HepG2 (cell line): ENCODE measurements around the gene LYST. TPM values are rescaled to one million over a fixed set of nuclear protein-coding genes. Genes with fewer than 3 reads are reported as not detected.

Experiments used
- CHCHD3 ChIP-seq: sonication (generic); formaldehyde crosslinking; IDR thresholded peaks from 2 replicates; pipeline ENCODE4 v1.8.0; 2022; ENCODE audit warnings: mild to moderate bottlenecking, missing genetic modification reagents, moderate library complexity
- FOXA3 ChIP-seq: IDR thresholded peaks from 2 replicates; pipeline ENCODE4 v1.6.1; 2016; ENCODE audit warnings: missing genetic modification reagents, missing compliant biosample characterization
- FOXJ3 ChIP-seq: sonication (generic); formaldehyde crosslinking; IDR thresholded peaks from 2 replicates; pipeline ENCODE4 v1.4.0; 2020; ENCODE audit warnings: missing genetic modification reagents, mild to moderate bottlenecking, borderline replicate concordance
- KLF6 ChIP-seq: IDR thresholded peaks from 2 replicates; pipeline ENCODE4 v1.8.0; 2016; ENCODE audit warnings: missing biosample characterization, missing genetic modification reagents
- ZNF572 ChIP-seq: sonication (generic); formaldehyde crosslinking; IDR thresholded peaks from 2 replicates; pipeline ENCODE4 v1.5.1; 2020; ENCODE audit warnings: mild to moderate bottlenecking, missing genetic modification reagents
- polyA plus RNA-seq, 8 experiments: library from polyadenylated mRNA; depleted of rRNA in 3 of 8; stranded (reverse) in 7 of 8; unstranded in 1 of 8; fragments of >200 nt; fragmentation: Illumina TruSeq in 4 of 8; extraction: Trizol in 4 of 8; gene quantifications; 2 replicates each; pipeline versions ENCODE4 v1.2.1 to v1.2.3, GENCODE V29; 2011 to 2016; ENCODE audit warnings: low read depth in 4 of 8, missing spikeins in 1 of 8, mixed read lengths in 1 of 8; ENCODE audit not compliant: insufficient read depth in 1 of 8
- total RNA-seq, 5 experiments: library from RNA; depleted of rRNA; stranded (reverse); fragments of >200 nt; fragmentation: Illumina TruSeq; extraction: Trizol; gene quantifications; 2 replicates each; pipeline ENCODE4 v1.2.3, GENCODE V29; 2016; ENCODE audit warnings: low read depth in 1 of 5
- TF ChIP-seq, protein P1 (sequence below): sonication (generic); formaldehyde crosslinking; IDR thresholded peaks from 2 replicates; pipeline ENCODE4 v1.9.0; 2021; ENCODE audit warnings: mild to moderate bottlenecking, missing genetic modification reagents
- TF ChIP-seq, protein P2 (sequence below): sonication (generic); formaldehyde crosslinking; IDR thresholded peaks from 2 replicates; pipeline ENCODE4 v1.4.0; 2020; ENCODE audit warnings: missing genetic modification reagents

The LYST gene
- total and polyA plus RNA-seq, 2 of the 13 experiments (the other 11 are each of a cell fraction or from before 2014, with no cell fraction given) = 0.91 to 2.5 TPM

DNA sequence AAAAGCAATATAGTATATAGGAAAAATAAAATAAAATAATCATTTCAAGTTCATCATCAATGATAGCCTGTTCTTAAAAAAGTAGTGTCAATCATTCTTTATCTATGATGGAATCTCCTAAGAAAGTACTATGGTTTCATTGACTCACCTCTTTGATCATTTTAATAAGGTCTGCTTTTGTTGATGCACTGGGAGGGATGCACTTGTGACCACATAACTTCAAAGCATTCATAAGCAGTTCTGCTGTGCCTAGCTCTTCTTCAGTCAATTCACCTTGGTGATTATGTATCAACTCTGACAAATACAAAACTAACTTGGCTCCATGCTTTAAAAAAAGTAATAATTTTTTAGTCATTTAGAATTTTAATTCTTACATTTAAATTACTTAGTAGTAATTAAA lies 132.4 kb downstream of the LYST start (continued):
- TF ChIP-seq FOXJ3 (CRISPR knock-in tag) (no peak), KLF6 (CRISPR knock-in tag) (no peak), CHCHD3 (CRISPR knock-in tag) (no peak), ZNF572 (CRISPR knock-in tag) (no peak), FOXA3 (no peak)
- TF ChIP-seq, protein P1, sequence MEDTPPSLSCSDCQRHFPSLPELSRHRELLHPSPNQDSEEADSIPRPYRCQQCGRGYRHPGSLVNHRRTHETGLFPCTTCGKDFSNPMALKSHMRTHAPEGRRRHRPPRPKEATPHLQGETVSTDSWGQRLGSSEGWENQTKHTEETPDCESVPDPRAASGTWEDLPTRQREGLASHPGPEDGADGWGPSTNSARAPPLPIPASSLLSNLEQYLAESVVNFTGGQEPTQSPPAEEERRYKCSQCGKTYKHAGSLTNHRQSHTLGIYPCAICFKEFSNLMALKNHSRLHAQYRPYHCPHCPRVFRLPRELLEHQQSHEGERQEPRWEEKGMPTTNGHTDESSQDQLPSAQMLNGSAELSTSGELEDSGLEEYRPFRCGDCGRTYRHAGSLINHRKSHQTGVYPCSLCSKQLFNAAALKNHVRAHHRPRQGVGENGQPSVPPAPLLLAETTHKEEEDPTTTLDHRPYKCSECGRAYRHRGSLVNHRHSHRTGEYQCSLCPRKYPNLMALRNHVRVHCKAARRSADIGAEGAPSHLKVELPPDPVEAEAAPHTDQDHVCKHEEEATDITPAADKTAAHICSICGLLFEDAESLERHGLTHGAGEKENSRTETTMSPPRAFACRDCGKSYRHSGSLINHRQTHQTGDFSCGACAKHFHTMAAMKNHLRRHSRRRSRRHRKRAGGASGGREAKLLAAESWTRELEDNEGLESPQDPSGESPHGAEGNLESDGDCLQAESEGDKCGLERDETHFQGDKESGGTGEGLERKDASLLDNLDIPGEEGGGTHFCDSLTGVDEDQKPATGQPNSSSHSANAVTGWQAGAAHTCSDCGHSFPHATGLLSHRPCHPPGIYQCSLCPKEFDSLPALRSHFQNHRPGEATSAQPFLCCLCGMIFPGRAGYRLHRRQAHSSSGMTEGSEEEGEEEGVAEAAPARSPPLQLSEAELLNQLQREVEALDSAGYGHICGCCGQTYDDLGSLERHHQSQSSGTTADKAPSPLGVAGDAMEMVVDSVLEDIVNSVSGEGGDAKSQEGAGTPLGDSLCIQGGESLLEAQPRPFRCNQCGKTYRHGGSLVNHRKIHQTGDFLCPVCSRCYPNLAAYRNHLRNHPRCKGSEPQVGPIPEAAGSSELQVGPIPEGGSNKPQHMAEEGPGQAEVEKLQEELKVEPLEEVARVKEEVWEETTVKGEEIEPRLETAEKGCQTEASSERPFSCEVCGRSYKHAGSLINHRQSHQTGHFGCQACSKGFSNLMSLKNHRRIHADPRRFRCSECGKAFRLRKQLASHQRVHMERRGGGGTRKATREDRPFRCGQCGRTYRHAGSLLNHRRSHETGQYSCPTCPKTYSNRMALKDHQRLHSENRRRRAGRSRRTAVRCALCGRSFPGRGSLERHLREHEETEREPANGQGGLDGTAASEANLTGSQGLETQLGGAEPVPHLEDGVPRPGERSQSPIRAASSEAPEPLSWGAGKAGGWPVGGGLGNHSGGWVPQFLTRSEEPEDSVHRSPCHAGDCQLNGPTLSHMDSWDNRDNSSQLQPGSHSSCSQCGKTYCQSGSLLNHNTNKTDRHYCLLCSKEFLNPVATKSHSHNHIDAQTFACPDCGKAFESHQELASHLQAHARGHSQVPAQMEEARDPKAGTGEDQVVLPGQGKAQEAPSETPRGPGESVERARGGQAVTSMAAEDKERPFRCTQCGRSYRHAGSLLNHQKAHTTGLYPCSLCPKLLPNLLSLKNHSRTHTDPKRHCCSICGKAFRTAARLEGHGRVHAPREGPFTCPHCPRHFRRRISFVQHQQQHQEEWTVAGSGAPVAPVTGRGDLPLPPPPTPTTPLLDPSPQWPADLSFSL (CRISPR knock-in tag) = no peak
- TF ChIP-seq, protein P2, sequence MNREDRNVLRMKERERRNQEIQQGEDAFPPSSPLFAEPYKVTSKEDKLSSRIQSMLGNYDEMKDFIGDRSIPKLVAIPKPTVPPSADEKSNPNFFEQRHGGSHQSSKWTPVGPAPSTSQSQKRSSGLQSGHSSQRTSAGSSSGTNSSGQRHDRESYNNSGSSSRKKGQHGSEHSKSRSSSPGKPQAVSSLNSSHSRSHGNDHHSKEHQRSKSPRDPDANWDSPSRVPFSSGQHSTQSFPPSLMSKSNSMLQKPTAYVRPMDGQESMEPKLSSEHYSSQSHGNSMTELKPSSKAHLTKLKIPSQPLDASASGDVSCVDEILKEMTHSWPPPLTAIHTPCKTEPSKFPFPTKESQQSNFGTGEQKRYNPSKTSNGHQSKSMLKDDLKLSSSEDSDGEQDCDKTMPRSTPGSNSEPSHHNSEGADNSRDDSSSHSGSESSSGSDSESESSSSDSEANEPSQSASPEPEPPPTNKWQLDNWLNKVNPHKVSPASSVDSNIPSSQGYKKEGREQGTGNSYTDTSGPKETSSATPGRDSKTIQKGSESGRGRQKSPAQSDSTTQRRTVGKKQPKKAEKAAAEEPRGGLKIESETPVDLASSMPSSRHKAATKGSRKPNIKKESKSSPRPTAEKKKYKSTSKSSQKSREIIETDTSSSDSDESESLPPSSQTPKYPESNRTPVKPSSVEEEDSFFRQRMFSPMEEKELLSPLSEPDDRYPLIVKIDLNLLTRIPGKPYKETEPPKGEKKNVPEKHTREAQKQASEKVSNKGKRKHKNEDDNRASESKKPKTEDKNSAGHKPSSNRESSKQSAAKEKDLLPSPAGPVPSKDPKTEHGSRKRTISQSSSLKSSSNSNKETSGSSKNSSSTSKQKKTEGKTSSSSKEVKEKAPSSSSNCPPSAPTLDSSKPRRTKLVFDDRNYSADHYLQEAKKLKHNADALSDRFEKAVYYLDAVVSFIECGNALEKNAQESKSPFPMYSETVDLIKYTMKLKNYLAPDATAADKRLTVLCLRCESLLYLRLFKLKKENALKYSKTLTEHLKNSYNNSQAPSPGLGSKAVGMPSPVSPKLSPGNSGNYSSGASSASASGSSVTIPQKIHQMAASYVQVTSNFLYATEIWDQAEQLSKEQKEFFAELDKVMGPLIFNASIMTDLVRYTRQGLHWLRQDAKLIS (CRISPR knock-in tag) = no peak
- TF ChIP-seq, all 625 proteins: peak for 0
